A673 (cell line): ENCODE measurements around the gene HOOK2.

ENCODE experiments used
- CTCF ChIP-seq: fragments of 300-800, 200-600 bp; sonication (generic); conservative IDR thresholded peaks from 2 replicates; pipeline ENCODE4 v1.5.1; 2017; ENCODE audit warnings: low read depth, mild to moderate bottlenecking, antibody characterized with exemption, low read length, moderate library complexity, mixed read lengths
- EZH2 ChIP-seq: fragments of 200-600 bp; sonication (generic); IDR thresholded peaks from 2 replicates; pipeline ENCODE4 v1.6.1; 2017; ENCODE audit warnings: borderline replicate concordance, low read depth, mild to moderate bottlenecking, mixed read lengths, antibody characterized with exemption, low read length; ENCODE audit not compliant: poor library complexity, severe bottlenecking

- TF ChIP-seq CTCF (no peak), EZH2 (no peak)
Observed at GRCh38 chr19:12720851-12721655, 54.3 kb downstream of the HOOK2 start.
